Small intestine (tissue), 7 donors: ENCODE results near the gene CCL19. TPM values are rescaled to one million over a fixed set of nuclear protein-coding genes. Genes with fewer than 3 reads are reported as not detected.

Experiments
- DNase-seq, 2 donors: peaks; one replicate each; pipeline versions ENCODE4 v3.0.0 to v3.0.0-alpha.2; 2013
- FAIRE-seq: peaks from 2 replicates; lab custom pipeline; 2012; peaks lifted over from hg19 to GRCh38; lab: Jason Lieb, UNC
- H3K27ac ChIP-seq, 3 donors: one replicate each; pipeline ENCODE4 v1.5.1; 2013; ENCODE audit warnings: low read length in 2 of 3, mild to moderate bottlenecking in 2 of 3, control low read depth in 1 of 3, inconsistent platforms in 1 of 3, low read depth in 1 of 3, moderate library complexity in 1 of 3
- H3K27me3 ChIP-seq, 3 donors: one replicate each; pipeline ENCODE4 v1.6.1; 2013; ENCODE audit warnings: low read length in 3 of 3, inconsistent platforms in 1 of 3; ENCODE audit not compliant: control insufficient read depth in 3 of 3, insufficient read depth in 3 of 3
- H3K36me3 ChIP-seq, 3 donors: one replicate each; pipeline ENCODE4 v1.6.1; 2013; ENCODE audit warnings: low read length in 3 of 3, inconsistent platforms in 1 of 3, low read depth in 1 of 3, mild to moderate bottlenecking in 1 of 3, moderate library complexity in 1 of 3; ENCODE audit not compliant: control insufficient read depth in 3 of 3, insufficient read depth in 2 of 3
- H3K4me1 ChIP-seq, 3 donors: one replicate each; pipeline ENCODE4 v1.6.1; 2013; ENCODE audit warnings: low read length in 2 of 3, inconsistent platforms in 1 of 3, low read depth in 1 of 3, mild to moderate bottlenecking in 1 of 3, moderate library complexity in 1 of 3; ENCODE audit not compliant: control insufficient read depth in 3 of 3, insufficient read depth in 2 of 3
- H3K4me3 ChIP-seq, 3 donors: one replicate each; pipeline ENCODE4 v1.5.1; 2013; ENCODE audit warnings: low read length in 3 of 3, control low read depth in 1 of 3, inconsistent platforms in 1 of 3, low read depth in 1 of 3, mild to moderate bottlenecking in 1 of 3, moderate library complexity in 1 of 3
- H3K9me3 ChIP-seq, 2 donors: one replicate each; pipeline ENCODE4 v1.6.1; 2013; ENCODE audit warnings: low read depth in 1 of 2, low read length in 1 of 2; ENCODE audit not compliant: control insufficient read depth in 2 of 2, insufficient read depth in 1 of 2
- WGBS, 3 donors: extraction: QIAGEN DNeasy Blood & Tissue Kit; methylation state at CpG; one replicate each; pipeline ENCODE4 v1.1.7; 2013; 5-methylcytosine and 5-hydroxymethylcytosine counted together
- polyA plus RNA-seq, 4 donors: library from polyadenylated mRNA; stranded (reverse) in 3 of 4; unstranded in 1 of 4; fragments of 200-250 nt in 3 of 4; fragments of 120-200 nt in 1 of 4; gene quantifications; one replicate each; pipeline versions ENCODE4 v1.2.1 to v1.2.3, GENCODE V29; 2013
- donor health status: healthy with polysubstance abuse.
- donor health status: control.
- donor health status: control.
- donor health status: Bipolar disorder and iron deficiency.
- donor health status: healthy.

CCL19 gene
- polyA plus RNA-seq, 4 donors: 5.5 to 7.6 TPM; not detected in 2

GRCh38 chr9:34688329-34689115 lies 2.6 kb downstream of the CCL19 start:
- Histone ChIP-seq H3K9me3 (no peaks in the 10 kb centered on the region), H3K27me3 (no peaks in the 10 kb centered on the region), H3K4me3 (no peak overlapping the region), H3K4me1 (peaks cover 0 to 3% (median 0%) of the 10 kb centered on the region in 3 donors), H3K36me3 (peaks cover 0 to 2% (median 0%) of the 10 kb centered on the region in 3 donors), H3K27ac (no peak overlapping the region)
- no peak for DNase-seq
- no peak for FAIRE-seq
- 52 to 77% (median 60%) methylated on average over 5 of the region's 5 CpGs for WGBS, 3 donors

- FAIRE-seq (no peak), DNase-seq (no peak)
- H3K27me3 ChIP-seq: no peaks in the 10 kb centered on the region
- H3K9me3 ChIP-seq: no peaks in the 10 kb centered on the region
- H3K36me3 ChIP-seq: peaks cover 0 to 2% (median 0%) of the 10 kb centered on the region in 3 donors
- WGBS, 3 donors: 84 to 89% (median 89%) methylated on average over 10 of the region's 10 CpGs
- peaks cover 0 to 3% (median 0%) of the 10 kb centered on the region in 3 donors for H3K4me1 ChIP-seq
- H3K4me3 ChIP-seq: no peak overlapping the region
- no peak overlapping the region for H3K27ac ChIP-seq
Measured at GRCh38 chr9:34687276-34688030, 3.6 kb downstream of the CCL19 start.

- H3K9me3 ChIP-seq: no peaks in the 10 kb centered on the region
- peaks cover 0 to 3% (median 0%) of the 10 kb centered on the region in 3 donors for H3K4me1 ChIP-seq
Measured at GRCh38 chr9:34686732-34687131, 4.3 kb downstream of the CCL19 start.

GRCh38 chr9:34686231-34686630 lies 4.8 kb downstream of the CCL19 start:
- Histone ChIP-seq H3K9me3 (no peaks in the 10 kb centered on the region), H3K4me3 (no peak overlapping the region), H3K4me1 (peaks cover 0 to 3% (median 0%) of the 10 kb centered on the region in 3 donors), H3K27me3 (no peaks in the 10 kb centered on the region), H3K27ac (no peak overlapping the region), H3K36me3 (peaks cover 0 to 2% (median 0%) of the 10 kb centered on the region in 3 donors)
- FAIRE-seq: no peak
- WGBS, 3 donors: 73 to 95% (median 88%) methylated on average over 5 of the region's 5 CpGs
- no peak for DNase-seq

More at GRCh38 chr9:34686732-34687131, 4.3 kb downstream of the CCL19 start:
- DNase-seq (no peak), FAIRE-seq (no peak)
- Histone ChIP-seq H3K27ac (no peak overlapping the region), H3K4me3 (no peak overlapping the region), H3K36me3 (peaks cover 0 to 2% (median 0%) of the 10 kb centered on the region in 3 donors), H3K27me3 (no peaks in the 10 kb centered on the region)
- 43 to 79% (median 48%) methylated on average over 1 of the region's 1 CpG for WGBS, 3 donors

- H3K36me3 ChIP-seq: peaks cover 0 to 2% (median 0%) of the 10 kb centered on the region in 3 donors
- no peaks in the 10 kb centered on the region for H3K27me3 ChIP-seq
- H3K9me3 ChIP-seq: no peaks in the 10 kb centered on the region
- WGBS, 3 donors: 75 to 77% (median 75%) methylated on average over 4 of the region's 4 CpGs
- H3K27ac ChIP-seq: no peak overlapping the region
- H3K4me1 ChIP-seq: peaks cover 0 to 3% (median 0%) of the 10 kb centered on the region in 3 donors
- DNase-seq (no peak), FAIRE-seq (no peak)
- no peak overlapping the region for H3K4me3 ChIP-seq
Measured at GRCh38 chr9:34685591-34685990, 5.5 kb downstream of the CCL19 start.

- peaks cover 0 to 2% (median 0%) of the 10 kb centered on the region in 3 donors for H3K36me3 ChIP-seq
- no peaks in the 10 kb centered on the region for H3K27me3 ChIP-seq
- no peaks in the 10 kb centered on the region for H3K9me3 ChIP-seq
- DNase-seq: no peak
- no peak for FAIRE-seq
- H3K27ac ChIP-seq: no peak overlapping the region
- peaks cover 0 to under 1% (median 0%) of the 10 kb centered on the region in 3 donors for H3K4me1 ChIP-seq
- 88 to 96% (median 93%) methylated on average over 4 of the region's 4 CpGs for WGBS, 3 donors
- no peak overlapping the region for H3K4me3 ChIP-seq
Measured at GRCh38 chr9:34684816-34685215, 6.3 kb downstream of the CCL19 start.

GRCh38 chr9:34684145-34684544 lies 6.9 kb downstream of the CCL19 start:
- DNase-seq (no peak), FAIRE-seq (no peak)
- H3K27me3 ChIP-seq: no peaks in the 10 kb centered on the region
- H3K27ac ChIP-seq: no peak overlapping the region
- H3K4me3 ChIP-seq: no peak overlapping the region
- H3K4me1 ChIP-seq: no peaks in the 10 kb centered on the region
- 72 to 86% (median 77%) methylated on average over 4 of the region's 4 CpGs for WGBS, 3 donors
- H3K9me3 ChIP-seq: no peaks in the 10 kb centered on the region
- peaks cover 0 to 2% (median 0%) of the 10 kb centered on the region in 3 donors for H3K36me3 ChIP-seq

- 93 to 97% (median 95%) methylated on average over 2 of the region's 2 CpGs for WGBS, 3 donors
- DNase-seq (no peak), FAIRE-seq (no peak)
- no peaks in the 10 kb centered on the region for H3K27me3 ChIP-seq
- peaks cover 0 to 1% of the 10 kb centered on the region in 2 donors for H3K9me3 ChIP-seq
- no peak overlapping the region for H3K4me3 ChIP-seq
- H3K4me1 ChIP-seq: no peaks in the 10 kb centered on the region
- H3K27ac ChIP-seq: no peak overlapping the region
- H3K36me3 ChIP-seq: no peaks in the 10 kb centered on the region
Measured at GRCh38 chr9:34675869-34676268, 15.2 kb downstream of the CCL19 start.
